Left lung (tissue), 10 donors: ENCODE data around the gene ALDH1A2. TPM values are rescaled to one million over a fixed set of nuclear protein-coding genes. Genes with fewer than 3 reads are reported as not detected.

Source experiments
- ATAC-seq: fragments of 200-7000 bp; cut with Tn5 transposase; one replicate; pipeline ENCODE4 v1.9.1; 2020; ENCODE audit warnings: moderate library complexity
- DNase-seq, 4 donors: peaks; one replicate each; pipeline ENCODE4 v3.0.0-alpha.2; 2013 to 2020
- H3K27ac ChIP-seq, 2 donors: fragments of 200-600 bp; sonication (generic) in 1 of 2; one replicate each; pipeline versions ENCODE4 v1.5.0 to v1.8.0; 2020 to 2021
- H3K27me3 ChIP-seq, 2 donors: fragments of 200-600 bp; sonication (generic) in 1 of 2; one replicate each; pipeline versions ENCODE4 v1.5.0 to v1.8.0; 2020 to 2021
- H3K36me3 ChIP-seq, 2 donors: fragments of 200-600 bp; sonication (generic) in 1 of 2; one replicate each; pipeline versions ENCODE4 v1.5.0 to v1.8.0; 2020 to 2021
- H3K4me1 ChIP-seq, 2 donors: fragments of 200-600 bp; one replicate each; pipeline ENCODE4 v1.8.0; 2021
- H3K4me3 ChIP-seq, 2 donors: fragments of 200-600 bp; sonication (generic) in 1 of 2; one replicate each; pipeline versions ENCODE4 v1.5.0 to v1.8.0; 2020 to 2021; ENCODE audit warnings: mild to moderate bottlenecking in 1 of 2
- H3K9me3 ChIP-seq, 2 donors: fragments of 200-600 bp; sonication (generic) in 1 of 2; one replicate each; pipeline versions ENCODE4 v1.5.0 to v1.8.0; 2020 to 2021
- intact Hi-C, 2 donors: fragments of 100-400 bp; cut with DNase I; formaldehyde crosslinking; loops; one replicate each; pipeline versions ENCODE4 v1.11.2 to v1.14.2; 2022
- polyA plus RNA-seq, 6 donors: library from polyadenylated mRNA; unstranded; fragments of 120-200 nt; gene quantifications; one replicate each; pipeline ENCODE4 v1.2.1, GENCODE V29; 2013; ENCODE audit not compliant: insufficient read length in 6 of 6
- total RNA-seq, 2 donors: library from RNA; stranded (reverse); fragmentation: NEBNext Ultra II Directional; extraction: Animal tissue kit (Norgen Biotek cat#: 25700); gene quantifications; one replicate each; pipeline ENCODE4 v1.2.1, GENCODE V29; 2021
- TF ChIP-seq, protein P1 (sequence below), 2 donors: fragments of 200-600 bp; sonication (generic) in 1 of 2; IDR thresholded peaks; one replicate each; pipeline versions ENCODE4 v1.5.0 to v1.8.0; 2021; ENCODE audit warnings: antibody characterized with exemption in 2 of 2
- donor health status: DM: no; HTN: yes; CAD: no.
- donor health status: DM: no; HTN: no; CAD: no.

ALDH1A2 gene
- total and polyA plus RNA-seq, 8 donors = 3.7 to 68.2 (median 52.0) TPM

DNA sequence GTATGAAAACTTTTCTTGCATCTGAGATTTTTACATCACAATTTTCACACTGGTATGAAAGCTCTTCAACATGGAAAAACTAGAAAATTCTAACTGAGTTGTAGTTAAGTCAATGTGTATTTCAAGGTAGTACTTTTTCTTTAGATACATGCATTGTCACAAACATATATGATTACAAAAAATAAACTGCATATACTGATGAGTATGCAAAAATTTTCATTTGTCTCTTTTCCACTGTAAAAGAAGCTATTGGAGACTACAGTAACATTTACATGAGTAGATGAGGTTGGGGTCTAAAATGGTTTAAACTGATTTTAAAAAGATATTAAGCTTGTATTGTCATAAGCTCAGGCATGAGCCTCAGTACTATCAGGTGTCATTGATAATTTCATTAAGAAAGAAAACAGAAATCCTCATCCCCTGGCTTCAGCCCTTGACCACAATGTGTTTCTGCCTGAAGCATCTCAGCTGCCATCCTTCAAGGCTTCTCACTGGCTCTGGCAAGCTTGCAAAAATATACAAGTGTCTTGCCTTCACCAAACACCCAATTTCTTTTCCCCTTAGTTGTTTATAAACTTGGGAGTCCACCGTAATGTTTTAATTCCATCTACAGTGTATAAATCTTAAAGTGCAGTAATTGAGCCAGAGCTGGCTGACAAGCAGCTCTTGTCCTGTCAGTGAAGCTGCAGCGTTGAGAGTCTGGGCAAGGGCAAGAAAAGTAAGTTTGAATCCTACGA, 71.9 kb downstream of the ALDH1A2 start:
- ATAC-seq (peak; percentile 38), DNase-seq (peak in 2 of 4 donors; percentile 82 to 83)
- TF ChIP-seq, protein P1, sequence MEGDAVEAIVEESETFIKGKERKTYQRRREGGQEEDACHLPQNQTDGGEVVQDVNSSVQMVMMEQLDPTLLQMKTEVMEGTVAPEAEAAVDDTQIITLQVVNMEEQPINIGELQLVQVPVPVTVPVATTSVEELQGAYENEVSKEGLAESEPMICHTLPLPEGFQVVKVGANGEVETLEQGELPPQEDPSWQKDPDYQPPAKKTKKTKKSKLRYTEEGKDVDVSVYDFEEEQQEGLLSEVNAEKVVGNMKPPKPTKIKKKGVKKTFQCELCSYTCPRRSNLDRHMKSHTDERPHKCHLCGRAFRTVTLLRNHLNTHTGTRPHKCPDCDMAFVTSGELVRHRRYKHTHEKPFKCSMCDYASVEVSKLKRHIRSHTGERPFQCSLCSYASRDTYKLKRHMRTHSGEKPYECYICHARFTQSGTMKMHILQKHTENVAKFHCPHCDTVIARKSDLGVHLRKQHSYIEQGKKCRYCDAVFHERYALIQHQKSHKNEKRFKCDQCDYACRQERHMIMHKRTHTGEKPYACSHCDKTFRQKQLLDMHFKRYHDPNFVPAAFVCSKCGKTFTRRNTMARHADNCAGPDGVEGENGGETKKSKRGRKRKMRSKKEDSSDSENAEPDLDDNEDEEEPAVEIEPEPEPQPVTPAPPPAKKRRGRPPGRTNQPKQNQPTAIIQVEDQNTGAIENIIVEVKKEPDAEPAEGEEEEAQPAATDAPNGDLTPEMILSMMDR (IDR thresholded peaks at IDR 0.05) = no peak
- no peak overlapping the region for H3K27ac ChIP-seq
- H3K4me3 ChIP-seq = no peak overlapping the region
- H3K9me3 ChIP-seq = no peaks in the 10 kb centered on the region
- intact Hi-C loops = no loop called here
- no peaks in the 10 kb centered on the region for H3K36me3 ChIP-seq
- no peaks in the 10 kb centered on the region for H3K4me1 ChIP-seq
- peaks cover 4 to 14% of the 10 kb centered on the region in 2 donors for H3K27me3 ChIP-seq

DNA sequence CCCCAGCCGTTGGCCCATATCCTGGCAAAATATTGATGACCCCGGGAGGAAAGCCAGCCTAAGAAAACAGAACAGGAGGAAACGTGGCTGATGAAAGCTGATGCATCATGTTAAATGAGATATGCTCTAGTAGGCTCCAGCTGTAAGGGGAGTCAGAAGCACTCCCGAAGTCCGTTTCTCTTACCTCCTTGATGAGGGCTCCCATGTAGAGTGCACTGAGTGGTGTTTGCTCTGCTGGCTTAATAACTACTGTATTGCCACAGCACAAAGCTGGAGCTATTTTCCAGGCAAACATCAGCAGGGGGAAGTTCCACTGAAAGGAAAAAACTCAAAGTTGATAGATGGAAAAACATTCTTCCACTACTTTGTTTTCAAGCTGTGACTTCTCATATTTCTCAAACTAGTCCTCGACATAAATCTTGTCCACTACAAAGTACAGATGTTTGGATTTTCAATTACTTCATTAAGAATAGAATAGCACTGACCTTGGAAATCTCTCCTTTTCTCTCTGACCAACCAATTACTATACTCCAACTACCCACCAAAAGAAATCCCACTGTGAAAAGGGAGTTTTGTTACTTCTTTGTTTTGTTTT, 72.7 kb downstream of the ALDH1A2 start:
- peak in 2 of 4 donors; percentile 65 to 69 for DNase-seq

DNA sequence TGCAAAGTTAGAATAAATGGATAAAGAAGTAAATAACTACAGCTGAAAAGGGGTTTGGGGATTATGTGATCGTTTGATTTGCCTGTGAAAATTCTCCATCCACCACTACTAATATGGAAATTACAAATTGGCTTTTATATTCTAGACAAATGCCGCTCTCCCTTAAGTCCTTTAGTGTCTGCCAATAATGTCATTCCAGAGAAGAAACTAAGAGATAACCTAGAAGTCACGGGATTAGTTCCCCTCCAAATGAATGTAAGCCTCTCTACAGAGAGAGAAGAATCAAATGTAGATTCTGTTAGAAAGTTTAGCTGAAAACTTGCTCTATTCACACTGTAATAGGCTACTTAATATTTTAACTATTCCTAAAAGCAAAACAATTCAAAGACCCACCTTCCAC, 92.0 kb downstream of the ALDH1A2 start:
- TF ChIP-seq, protein P1 (IDR thresholded peaks at IDR 0.05) = no peak
- DNase-seq (no peak), ATAC-seq (no peak)
- Histone ChIP-seq H3K4me3 (no peak overlapping the region), H3K27me3 (no peaks in the 10 kb centered on the region), H3K27ac (no peak overlapping the region), H3K36me3 (no peaks in the 10 kb centered on the region), H3K9me3 (no peaks in the 10 kb centered on the region), H3K4me1 (no peaks in the 10 kb centered on the region)
- intact Hi-C loops = no loop called here

More for the DNA sequence above, 72.7 kb downstream of the ALDH1A2 start:
- Histone ChIP-seq H3K4me1 (no peaks in the 10 kb centered on the region), H3K27ac (no peak overlapping the region), H3K36me3 (no peaks in the 10 kb centered on the region), H3K27me3 (peaks cover 4 to 14% of the 10 kb centered on the region in 2 donors), H3K4me3 (no peak overlapping the region), H3K9me3 (no peaks in the 10 kb centered on the region)
- TF ChIP-seq, protein P1 (IDR thresholded peaks at IDR 0.05) = no peak
- intact Hi-C loops = no loop called here
- peak; percentile 41 for ATAC-seq

DNA sequence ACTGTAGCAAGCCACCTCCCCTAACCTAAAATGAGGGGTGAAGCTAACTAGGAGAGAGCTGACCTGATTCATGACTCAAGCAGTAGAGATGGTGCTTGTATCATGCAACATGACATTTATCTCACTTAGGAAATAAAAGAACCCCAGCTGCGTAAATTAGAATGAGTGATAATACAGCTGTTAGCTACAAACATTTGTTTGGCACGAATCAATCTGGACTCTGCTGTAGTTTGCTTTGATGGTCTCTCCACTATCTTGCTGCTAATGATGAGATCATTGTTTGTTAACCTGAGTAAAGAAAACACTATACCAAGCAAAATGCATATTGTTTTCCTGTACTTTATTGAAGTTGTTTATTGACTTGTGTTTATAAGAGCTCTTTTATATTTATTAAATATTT, 92.6 kb downstream of the ALDH1A2 start:
- no peak overlapping the region for H3K27ac ChIP-seq
- no peaks in the 10 kb centered on the region for H3K27me3 ChIP-seq
- H3K9me3 ChIP-seq = no peaks in the 10 kb centered on the region
- no peaks in the 10 kb centered on the region for H3K4me1 ChIP-seq
- intact Hi-C loops = no loop called here
- DNase-seq = peak in 1 of 4 donors; percentile 19
- TF ChIP-seq, protein P1 (IDR thresholded peaks at IDR 0.05) = no peak
- no peaks in the 10 kb centered on the region for H3K36me3 ChIP-seq
- ATAC-seq = no peak
- H3K4me3 ChIP-seq = no peak overlapping the region

DNA sequence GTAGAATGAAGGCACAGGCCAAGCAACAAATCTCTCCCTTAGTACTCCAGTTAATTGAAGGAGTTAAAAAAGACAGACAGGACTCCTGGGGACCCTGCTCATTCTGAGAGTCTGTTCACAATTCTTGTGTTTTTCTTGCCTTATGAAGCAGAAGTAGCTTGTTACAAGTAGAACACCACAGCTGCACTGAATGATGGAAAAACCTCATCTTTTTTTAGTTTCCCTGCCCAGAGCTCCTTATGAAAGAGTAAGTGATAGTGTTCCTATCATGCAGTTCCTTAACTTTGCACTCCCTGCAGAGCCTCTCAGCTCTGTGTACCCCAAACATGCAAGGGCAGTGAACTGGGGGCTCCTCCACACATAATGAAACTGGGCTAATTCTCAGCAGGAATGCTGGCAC, 95.5 kb downstream of the ALDH1A2 start:
- no peak for DNase-seq
- intact Hi-C loops = no loop called here
- TF ChIP-seq, protein P1 (IDR thresholded peaks at IDR 0.05) = no peak
- Histone ChIP-seq H3K27ac (no peak overlapping the region), H3K36me3 (no peaks in the 10 kb centered on the region), H3K27me3 (no peaks in the 10 kb centered on the region), H3K9me3 (no peaks in the 10 kb centered on the region), H3K4me1 (no peaks in the 10 kb centered on the region), H3K4me3 (no peak overlapping the region)
- no peak for ATAC-seq
